H1 (cell line): Measurements from ENCODE around the gene WNK2. TPM values are rescaled to one million over a fixed set of nuclear protein-coding genes. Genes with fewer than 3 reads are reported as not detected.

Experiments used
- CTCF ChIA-PET: fragments of 300-600 bp; sonication (Branson Sonifier 250); formaldehyde crosslinking; loops from one replicate; lab custom pipeline; 2021; ENCODE audit not compliant: partially characterized antibody; lab: Charles Lee
- POLR2A ChIA-PET: fragments of 300-600 bp; sonication (Branson Sonifier 250); formaldehyde crosslinking; loops from one replicate; lab custom pipeline; 2021; ENCODE audit warnings: inconsistent platforms; ENCODE audit not compliant: partially characterized antibody; lab: Charles Lee
- DNase-seq, 2 experiments: peaks; one replicate each; pipeline versions ENCODE4 v3.0.0 to v3.0.0-alpha.2; 2010 to 2022; ENCODE audit warnings: low spot score in 2 of 2, low read depth in 1 of 2, mixed read lengths in 1 of 2
- FAIRE-seq: peaks from 2 replicates; lab custom pipeline; 2011; peaks lifted over from hg19 to GRCh38; lab: Jason Lieb, UNC
- H2AFZ ChIP-seq: 2 replicates; pipeline ENCODE4 v1.8.1; 2012; ENCODE audit warnings: low read length, inconsistent platforms
- H2AK5ac ChIP-seq: 2 replicates; pipeline ENCODE4 v1.6.1; 2013; ENCODE audit warnings: low read depth, low read length
- H2BK120ac ChIP-seq: replicated peaks from 2 replicates; pipeline ENCODE3; 2013; ENCODE audit warnings: low read depth, low read length, inconsistent platforms
- H2BK12ac ChIP-seq: 2 replicates; pipeline ENCODE4 v1.6.1; 2013; ENCODE audit warnings: low read depth, low read length
- H2BK15ac ChIP-seq: 2 replicates; pipeline ENCODE4 v1.6.1; 2013; ENCODE audit warnings: low read length
- H2BK20ac ChIP-seq: 2 replicates; pipeline ENCODE4 v1.6.1; 2013; ENCODE audit warnings: low read length
- H2BK5ac ChIP-seq: 2 replicates; pipeline ENCODE4 v1.6.1; 2013; ENCODE audit warnings: low read depth, low read length
- H3K14ac ChIP-seq: 2 replicates; pipeline ENCODE4 v1.6.1; 2013; ENCODE audit warnings: inconsistent platforms; ENCODE audit not compliant: insufficient read length
- H3K18ac ChIP-seq: 2 replicates; pipeline ENCODE4 v1.6.1; 2013; ENCODE audit warnings: low read length; ENCODE audit errors: extremely low read depth
- H3K23ac ChIP-seq: 2 replicates; pipeline ENCODE4 v1.6.1; 2013; ENCODE audit warnings: inconsistent platforms; ENCODE audit not compliant: insufficient read length
- H3K23me2 ChIP-seq: 2 replicates; pipeline ENCODE4 v1.6.1; 2013; ENCODE audit warnings: low read depth, low read length
- H3K27ac ChIP-seq: 2 replicates; pipeline ENCODE4 v1.6.1; 2011; ENCODE audit warnings: low read depth, low read length, inconsistent platforms
- H3K27me3 ChIP-seq, 4 experiments: replicated peaks in 1 of 4; 1 replicate in 1 of 4; 2 replicates in 3 of 4; pipeline versions ENCODE4 v1.6.1 to v1.8.1; 2011 to 2013; ENCODE audit warnings: low read length in 3 of 4, mild to moderate bottlenecking in 3 of 4, inconsistent platforms in 2 of 4, mixed read lengths in 2 of 4, moderate library complexity in 1 of 4; ENCODE audit not compliant: control insufficient read depth in 3 of 4, insufficient read depth in 3 of 4; ENCODE audit errors: extremely low read depth in 1 of 4
- H3K36me3 ChIP-seq, 4 experiments: 2 replicates each; pipeline versions ENCODE4 v1.6.1 to v1.8.1; 2011 to 2013; ENCODE audit warnings: mild to moderate bottlenecking in 4 of 4, low read length in 3 of 4, moderate library complexity in 2 of 4, control low read depth in 1 of 4, inconsistent platforms in 1 of 4; ENCODE audit not compliant: insufficient read depth in 4 of 4, control insufficient read depth in 2 of 4
- H3K4ac ChIP-seq: replicated peaks from 2 replicates; pipeline ENCODE3; 2013; ENCODE audit warnings: low read length, low read depth, mixed read lengths, inconsistent platforms; ENCODE audit not compliant: insufficient read length
- H3K4me1 ChIP-seq, 4 experiments: replicated peaks in 1 of 4; 1 replicate in 1 of 4; 2 replicates in 3 of 4; pipeline versions ENCODE4 v1.6.1 to v1.8.1; 2011 to 2013; ENCODE audit warnings: low read length in 3 of 4, inconsistent platforms in 2 of 4, mixed read lengths in 1 of 4; ENCODE audit not compliant: insufficient read depth in 4 of 4, control insufficient read depth in 3 of 4
- H3K4me2 ChIP-seq, 2 experiments: 2 replicates each; pipeline versions ENCODE4 v1.6.1 to v1.8.1; 2011 to 2013; ENCODE audit warnings: low read depth in 2 of 2, low read length in 2 of 2, control low read depth in 1 of 2, inconsistent platforms in 1 of 2, mild to moderate bottlenecking in 1 of 2; ENCODE audit not compliant: insufficient read depth in 1 of 2
- H3K4me3 ChIP-seq, 4 experiments: fragments of 200-600, 300-600 bp in 1 of 4; sonication (generic), shearing (Covaris generic), sonication (Bioruptor Twin) in 1 of 4; 2 replicates each; pipeline versions ENCODE4 v1.5.1 to v1.8.1; 2011 to 2016; ENCODE audit warnings: low read length in 4 of 4, low read depth in 3 of 4, control low read depth in 2 of 4, inconsistent platforms in 2 of 4, mild to moderate bottlenecking in 2 of 4, mixed read lengths in 1 of 4, moderate library complexity in 1 of 4; ENCODE audit not compliant: insufficient read depth in 2 of 4; ENCODE audit errors: extremely low read depth in 1 of 4
- H3K56ac ChIP-seq: replicated peaks from 2 replicates; pipeline ENCODE3; 2013; ENCODE audit warnings: low read depth, mild to moderate bottlenecking, mixed read lengths, low read length, inconsistent platforms; ENCODE audit not compliant: insufficient read length
- H3K79me1 ChIP-seq: 2 replicates; pipeline ENCODE4 v1.6.1; 2013; ENCODE audit warnings: low read depth, low read length, control low read depth
- H3K79me2 ChIP-seq, 2 experiments: 2 replicates each; pipeline versions ENCODE4 v1.6.1 to v1.8.1; 2012 to 2013; ENCODE audit warnings: low read length in 2 of 2, mild to moderate bottlenecking in 2 of 2, inconsistent platforms in 1 of 2; ENCODE audit not compliant: insufficient read depth in 2 of 2, control insufficient read depth in 1 of 2
- H3K9ac ChIP-seq, 4 experiments: replicated peaks in 1 of 4; 1 replicate in 1 of 4; 2 replicates in 3 of 4; pipeline versions ENCODE4 v1.6.1 to v1.8.1; 2011 to 2013; ENCODE audit warnings: low read depth in 3 of 4, low read length in 3 of 4, control low read depth in 2 of 4, mild to moderate bottlenecking in 2 of 4, moderate library complexity in 2 of 4, inconsistent platforms in 1 of 4; ENCODE audit errors: extremely low read depth in 1 of 4
- H3K9me3 ChIP-seq, 2 experiments: 2 replicates each; pipeline versions ENCODE4 v1.6.1 to v1.8.1; 2012 to 2013; ENCODE audit warnings: mild to moderate bottlenecking in 2 of 2, moderate library complexity in 2 of 2, control low read depth in 1 of 2, inconsistent platforms in 1 of 2, low read depth in 1 of 2, low read length in 1 of 2, mixed read lengths in 1 of 2; ENCODE audit not compliant: insufficient read depth in 2 of 2
- H4K20me1 ChIP-seq, 2 experiments: replicated peaks in 1 of 2; 2 replicates each; pipeline versions ENCODE3 to v1.8.1; 2011 to 2013; ENCODE audit warnings: inconsistent platforms in 2 of 2, low read length in 2 of 2, mild to moderate bottlenecking in 1 of 2; ENCODE audit not compliant: insufficient read depth in 2 of 2, control insufficient read depth in 1 of 2
- H4K5ac ChIP-seq: 2 replicates; pipeline ENCODE4 v1.6.1; 2013; ENCODE audit warnings: low read length, low read depth, mixed read lengths, inconsistent platforms; ENCODE audit not compliant: insufficient read length
- H4K8ac ChIP-seq: 2 replicates; pipeline ENCODE4 v1.8.0; 2013; ENCODE audit warnings: mild to moderate bottlenecking, moderate library complexity, low read length, inconsistent platforms; ENCODE audit not compliant: insufficient read depth; ENCODE audit errors: extremely low read depth
- H4K91ac ChIP-seq: replicated peaks from 2 replicates; pipeline ENCODE3; 2013; ENCODE audit warnings: low read length, mixed read lengths, inconsistent platforms; ENCODE audit not compliant: insufficient read length
- CBX5 ChIP-seq: fragments of 300-800, 300-1000 bp; sonication (generic); IDR thresholded peaks from 2 replicates; pipeline ENCODE4 v1.7.1; 2016; ENCODE audit warnings: antibody characterized with exemption, low read length, low read depth
- FOSL1 ChIP-seq: IDR thresholded peaks from 2 replicates; pipeline ENCODE4 v1.6.1; 2011; ENCODE audit warnings: mild to moderate bottlenecking, low read depth, low read length, moderate library complexity; ENCODE audit not compliant: insufficient read depth
- GTF2F1 ChIP-seq: IDR thresholded peaks from 2 replicates; pipeline ENCODE4 v1.6.1; 2012; ENCODE audit warnings: low read depth, low read length, improper control_type of control experiment, borderline replicate concordance
- HDAC2 ChIP-seq, 2 experiments: fragments of 300-600 bp in 1 of 2; sonication (generic) in 1 of 2; IDR thresholded peaks; 2 replicates each; pipeline ENCODE4 v1.6.1; 2011 to 2012; ENCODE audit warnings: low read depth in 2 of 2, low read length in 2 of 2, mild to moderate bottlenecking in 2 of 2, moderate library complexity in 2 of 2, borderline replicate concordance in 1 of 2, inconsistent platforms in 1 of 2
- JUN ChIP-seq: IDR thresholded peaks from 2 replicates; pipeline ENCODE4 v1.6.1; 2011; ENCODE audit warnings: low read depth, mild to moderate bottlenecking, improper control_type of control experiment, low read length
- JUND ChIP-seq: IDR thresholded peaks from 2 replicates; pipeline ENCODE4 v1.6.1; 2011; ENCODE audit warnings: mild to moderate bottlenecking, improper control_type of control experiment, low read length
- POLR2A ChIP-seq, 2 experiments: IDR thresholded peaks; 1 replicate in 1 of 2; 2 replicates in 1 of 2; pipeline ENCODE4 v1.6.1; 2011; ENCODE audit warnings: low read depth in 2 of 2, low read length in 2 of 2, mild to moderate bottlenecking in 2 of 2; ENCODE audit errors: control extremely low read depth in 1 of 2
- POLR2AphosphoS5 ChIP-seq: IDR thresholded peaks from 2 replicates; pipeline ENCODE4 v1.6.1; 2011; ENCODE audit warnings: low read depth, low read length
- RBBP5 ChIP-seq: IDR thresholded peaks from 2 replicates; pipeline ENCODE4 v1.7.1; 2012; ENCODE audit warnings: low read depth, mild to moderate bottlenecking, inconsistent platforms, low read length, moderate library complexity, borderline replicate concordance
- RXRA ChIP-seq: IDR thresholded peaks from 2 replicates; pipeline ENCODE4 v1.6.1; 2011; ENCODE audit warnings: low read depth, mild to moderate bottlenecking, low read length, moderate library complexity; ENCODE audit not compliant: insufficient read depth
- TAF1 ChIP-seq: IDR thresholded peaks from 2 replicates; pipeline ENCODE4 v1.6.1; 2011; ENCODE audit warnings: mild to moderate bottlenecking, low read depth, low read length
- WGBS, 2 experiments: shearing (Covaris generic) in 1 of 2; methylation state at CpG; one replicate each; pipeline versions ENCODE4 v1.1.6 to v1.1.7; 2013 to 2015; ENCODE audit warnings: low lambda C conversion rate in 2 of 2, mixed read lengths in 2 of 2, inconsistent platforms in 1 of 2, low coverage in 1 of 2, missing lambda C conversion rate in 1 of 2; ENCODE audit not compliant: insufficient replicate concordance in 2 of 2, insufficient coverage in 1 of 2, insufficient read length in 1 of 2; ENCODE audit errors: extremely low coverage in 1 of 2, missing lambda C conversion rate in 1 of 2; 5-methylcytosine and 5-hydroxymethylcytosine counted together
- polyA plus RNA-seq, 7 experiments: library from polyadenylated mRNA; depleted of rRNA in 3 of 7; stranded (reverse) in 5 of 7; unstranded in 2 of 7; fragments of >200 nt in 5 of 7; fragments of 200-250 nt in 2 of 7; gene quantifications; 1 replicate in 5 of 7; 2 replicates in 1 of 7; 4 replicates in 1 of 7; pipeline versions ENCODE4 v1.2.1 to v1.2.3, GENCODE V29; 2011 to 2013; ENCODE audit warnings: missing spikeins in 2 of 7, mixed read lengths in 2 of 7
- total RNA-seq: library from RNA; stranded (reverse); fragmentation: NEBNext Ultra II Directional; extraction: Animal tissue kit (Norgen Biotek cat#: 25700); gene quantifications from 2 replicates; pipeline ENCODE4 v1.2.1, GENCODE V29; 2021
- TF ChIP-seq, protein P1 (sequence below): IDR thresholded peaks from 2 replicates; pipeline ENCODE4 v1.6.1; 2011; ENCODE audit warnings: low read length, improper control_type of control experiment
- TF ChIP-seq, protein P2 (sequence below): IDR thresholded peaks from 2 replicates; pipeline ENCODE4 v1.6.1; 2012; ENCODE audit warnings: inconsistent platforms

The WNK2 gene
- total and polyA plus RNA-seq, 2 of the 8 experiments (the other 6 are each of a cell fraction or from before 2014, with no cell fraction given) = 12.0 to 87.2 TPM

- H2BK5ac ChIP-seq = no peak overlapping the region
- H3K4me3 ChIP-seq = no peak overlapping the region
- H2BK120ac ChIP-seq = no peak overlapping the region
- H2BK20ac ChIP-seq = no peak overlapping the region
- no peak overlapping the region for H2BK12ac ChIP-seq
- H4K8ac ChIP-seq = no peak overlapping the region
- no peak overlapping the region for H4K91ac ChIP-seq
- no peak overlapping the region for H2AK5ac ChIP-seq
- FAIRE-seq (no peak), DNase-seq (no peak)
- no peaks in the 10 kb centered on the region; a peak in 1 of 7 replicates for H3K4me1 ChIP-seq
- H3K18ac ChIP-seq = no peak overlapping the region
- H3K14ac ChIP-seq = no peak overlapping the region
- H3K23ac ChIP-seq = no peak overlapping the region
- no peak overlapping the region for H3K4me2 ChIP-seq
- H2BK15ac ChIP-seq = no peak overlapping the region
- H3K36me3 ChIP-seq = no peaks in the 10 kb centered on the region; a peak in 1 of 8 replicates
- no peak overlapping the region for H3K56ac ChIP-seq
- H3K27me3 ChIP-seq = no peaks in the 10 kb centered on the region
- H3K23me2 ChIP-seq = peaks cover 8% of the 10 kb centered on the region; the same call in 1 of the 2 replicates
- peaks cover 14% of the 10 kb centered on the region for H3K79me1 ChIP-seq
- peaks cover 0 to 24% of the 10 kb centered on the region in 2 experiments; a peak in 1 of 4 replicates for H3K79me2 ChIP-seq
- 82% methylated on average over 1 of the region's 1 CpG; no CpG with 5 or more reads in 1 of the 2 experiments for WGBS, 2 experiments
- ChIA-PET CTCF (no interaction called here), POLR2A (no interaction called here)
- H3K27ac ChIP-seq = no peak overlapping the region
- H3K9ac ChIP-seq = no peak overlapping the region
- peaks cover 0 to 12% of the 10 kb centered on the region in 2 experiments for H4K20me1 ChIP-seq
- peaks cover 0 to 4% of the 10 kb centered on the region in 2 experiments; a peak in 1 of 4 replicates for H3K9me3 ChIP-seq
- no peak overlapping the region for H2AFZ ChIP-seq
- H4K5ac ChIP-seq = no peak overlapping the region
- H3K4ac ChIP-seq = no peak overlapping the region
- no peak for TF ChIP-seq CBX5
- TF ChIP-seq, protein P1, sequence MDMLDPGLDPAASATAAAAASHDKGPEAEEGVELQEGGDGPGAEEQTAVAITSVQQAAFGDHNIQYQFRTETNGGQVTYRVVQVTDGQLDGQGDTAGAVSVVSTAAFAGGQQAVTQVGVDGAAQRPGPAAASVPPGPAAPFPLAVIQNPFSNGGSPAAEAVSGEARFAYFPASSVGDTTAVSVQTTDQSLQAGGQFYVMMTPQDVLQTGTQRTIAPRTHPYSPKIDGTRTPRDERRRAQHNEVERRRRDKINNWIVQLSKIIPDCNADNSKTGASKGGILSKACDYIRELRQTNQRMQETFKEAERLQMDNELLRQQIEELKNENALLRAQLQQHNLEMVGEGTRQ = no peak
- TF ChIP-seq, protein P2, sequence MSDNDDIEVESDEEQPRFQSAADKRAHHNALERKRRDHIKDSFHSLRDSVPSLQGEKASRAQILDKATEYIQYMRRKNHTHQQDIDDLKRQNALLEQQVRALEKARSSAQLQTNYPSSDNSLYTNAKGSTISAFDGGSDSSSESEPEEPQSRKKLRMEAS = no peak
- TF ChIP-seq RXRA = no peak
- TF ChIP-seq GTF2F1 = no peak
- no peak for TF ChIP-seq POLR2A (IDR thresholded peaks at IDR 0.05; ENCODE audit: control extremely low read depth in 1 of 2, low read depth in 2 of 2, low read length in 2 of 2)
- no peak for TF ChIP-seq JUND
- TF ChIP-seq RBBP5 = no peak
- TF ChIP-seq JUN = no peak
- no peak for TF ChIP-seq POLR2AphosphoS5
- no peak for TF ChIP-seq HDAC2 (IDR thresholded peaks at IDR 0.05; ENCODE audit: borderline replicate concordance in 1 of 2, low read depth in 2 of 2, low read length in 2 of 2)
- TF ChIP-seq TAF1 = no peak
- TF ChIP-seq FOSL1 = no peak
Observed at GRCh38 chr9:93216073-93216365, 32.1 kb downstream of the WNK2 start.
